Endothelial cell of umbilical vein (primary cell): ENCODE data around the gene IMPA2. TPM values are rescaled to one million over a fixed set of nuclear protein-coding genes. Genes with fewer than 3 reads are reported as not detected.

Experiments
- BruUV-seq: library from RNA; stranded (reverse); fragments of 400-500 nt; replicated peaks from 2 replicates; lab custom pipeline; 2021; lab: Mats Ljungman, UMichigan
- CTCF ChIA-PET: fragments of 300-600, 350-600 bp; sonication (Branson Sonifier 250); formaldehyde crosslinking; loops from one replicate; lab custom pipeline; 2021; ENCODE audit warnings: antibody characterized with exemption, inconsistent platforms; lab: Charles Lee
- POLR2A ChIA-PET: fragments of 300-600, 350-600 bp; sonication (Branson Sonifier 250); formaldehyde crosslinking; loops from one replicate; lab custom pipeline; 2021; ENCODE audit warnings: antibody characterized with exemption, inconsistent platforms; lab: Charles Lee
- DNase-seq: peaks from one replicate; pipeline ENCODE4 v3.0.0-alpha.2; 2011; ENCODE audit warnings: low read depth, low spot score
- FAIRE-seq: peaks from 2 replicates; lab custom pipeline; 2011; peaks lifted over from hg19 to GRCh38; lab: Jason Lieb, UNC
- H2AFZ ChIP-seq: 2 replicates; pipeline ENCODE4 v1.6.0; 2012; ENCODE audit warnings: low read depth, low read length, control low read depth, inconsistent platforms
- H3K27ac ChIP-seq: 2 replicates; pipeline ENCODE4 v1.5.1; 2011; ENCODE audit warnings: low read depth, mild to moderate bottlenecking, control low read depth, low read length, moderate library complexity; ENCODE audit not compliant: insufficient read depth
- H3K27me3 ChIP-seq, 2 experiments: 2 replicates each; pipeline versions ENCODE4 v1.6.0 to v1.6.1; 2011; ENCODE audit warnings: low read length in 2 of 2, mixed read lengths in 1 of 2; ENCODE audit not compliant: control insufficient read depth in 2 of 2, insufficient read depth in 2 of 2
- H3K36me3 ChIP-seq, 2 experiments: 2 replicates in 1 of 2; 3 replicates in 1 of 2; pipeline ENCODE4 v1.5.1; 2011; ENCODE audit warnings: low read length in 2 of 2, mild to moderate bottlenecking in 1 of 2, moderate library complexity in 1 of 2; ENCODE audit not compliant: control insufficient read depth in 2 of 2, insufficient read depth in 2 of 2; ENCODE audit errors: extremely low read depth in 1 of 2
- H3K4me1 ChIP-seq: 3 replicates; pipeline ENCODE4 v1.5.1; 2011; ENCODE audit warnings: mild to moderate bottlenecking, low read length; ENCODE audit not compliant: control insufficient read depth, insufficient read depth; ENCODE audit errors: extremely low read depth
- H3K4me2 ChIP-seq: 2 replicates; pipeline ENCODE4 v1.6.1; 2011; ENCODE audit warnings: low read length, control low read depth, mixed read lengths; ENCODE audit not compliant: insufficient read depth
- H3K4me3 ChIP-seq, 3 experiments: fragments of 200-600 bp in 1 of 3; sonication (generic), shearing (Covaris generic) in 1 of 3; replicated peaks in 1 of 3; 2 replicates each; pipeline ENCODE4 v1.5.1; 2011 to 2016; ENCODE audit warnings: control low read depth in 3 of 3, low read length in 3 of 3, mild to moderate bottlenecking in 2 of 3, inconsistent platforms in 1 of 3, low read depth in 1 of 3, moderate library complexity in 1 of 3; ENCODE audit not compliant: insufficient read depth in 1 of 3
- H3K79me2 ChIP-seq: 2 replicates; pipeline ENCODE4 v1.6.0; 2012; ENCODE audit warnings: low read length, inconsistent platforms; ENCODE audit not compliant: control insufficient read depth, insufficient read depth
- H3K9ac ChIP-seq: replicated peaks from 2 replicates; pipeline ENCODE3; 2011; ENCODE audit warnings: low read length, control low read depth; ENCODE audit not compliant: insufficient read depth; ENCODE audit errors: extremely low read depth
- H3K9me1 ChIP-seq: replicated peaks from 3 replicates; pipeline ENCODE4 v1.6.0; 2011; ENCODE audit warnings: mild to moderate bottlenecking, low read length; ENCODE audit not compliant: control insufficient read depth, insufficient read depth; ENCODE audit errors: extremely low read depth
- H3K9me3 ChIP-seq: replicated peaks from 2 replicates; pipeline ENCODE4 v1.5.1; 2012; ENCODE audit warnings: low read length, inconsistent platforms; ENCODE audit not compliant: control insufficient read depth, insufficient read depth
- H4K20me1 ChIP-seq: replicated peaks from 2 replicates; pipeline ENCODE3; 2011; ENCODE audit warnings: mild to moderate bottlenecking, low read length; ENCODE audit not compliant: control insufficient read depth, insufficient read depth; ENCODE audit errors: extremely low read depth
- CTCF ChIP-seq, 2 donors: IDR thresholded peaks; 1 replicate in 1 of 2; 2 replicates in 1 of 2; pipeline ENCODE4 v1.5.1; 2011; ENCODE audit warnings: low read length in 2 of 2, mild to moderate bottlenecking in 2 of 2, moderate library complexity in 2 of 2, control low read depth in 1 of 2, inconsistent platforms in 1 of 2, low read depth in 1 of 2; ENCODE audit not compliant: insufficient read depth in 1 of 2; ENCODE audit errors: extremely low read depth in 1 of 2
- EZH2 ChIP-seq: IDR thresholded peaks from 2 replicates; pipeline ENCODE4 v1.6.1; 2012; ENCODE audit warnings: borderline replicate concordance, low read depth, mild to moderate bottlenecking, moderate library complexity, low read length, inconsistent platforms; ENCODE audit not compliant: severe bottlenecking
- FOS ChIP-seq: IDR thresholded peaks from 2 replicates; pipeline ENCODE4 v1.6.1; 2011; ENCODE audit warnings: mild to moderate bottlenecking, low read length, moderate library complexity, borderline replicate concordance; ENCODE audit not compliant: insufficient read depth
- GATA2 ChIP-seq: IDR thresholded peaks from 2 replicates; pipeline ENCODE4 v1.7.0; 2011; ENCODE audit warnings: low read depth, mild to moderate bottlenecking, moderate library complexity, mixed read lengths, low read length; ENCODE audit not compliant: insufficient read length, insufficient read depth
- JUN ChIP-seq: IDR thresholded peaks from 2 replicates; pipeline ENCODE4 v1.6.1; 2011; ENCODE audit warnings: borderline replicate concordance, low read depth; ENCODE audit not compliant: insufficient read length, insufficient read depth
- MAX ChIP-seq: IDR thresholded peaks from 2 replicates; pipeline ENCODE4 v1.6.1; 2011; ENCODE audit not compliant: insufficient read depth, insufficient read length
- MYC ChIP-seq: IDR thresholded peaks from one replicate; pipeline ENCODE4 v1.6.1; 2011; ENCODE audit warnings: mild to moderate bottlenecking, low read depth, low read length
- POLR2A ChIP-seq: IDR thresholded peaks from 2 replicates; pipeline ENCODE4 v1.6.1; 2012; ENCODE audit warnings: low read depth, mild to moderate bottlenecking, control low read depth, low read length
- POLR2AphosphoS5 ChIP-seq: IDR thresholded peaks from 2 replicates; pipeline ENCODE4 v1.6.1; 2012; ENCODE audit warnings: low read depth, mild to moderate bottlenecking, control low read depth, low read length, moderate library complexity; ENCODE audit not compliant: insufficient read depth
- dilution Hi-C: fragments of 300-500 bp; cut with MboI; formaldehyde crosslinking; loops from one replicate; pipeline ENCODE4 v1.15.0; 2019; ENCODE audit warnings: low sequenced_read_pairs; ENCODE audit not compliant: extremely low pct_ligation_motif_present
- intact Hi-C: fragments of 100-400 bp; cut with micrococcal nuclease; formaldehyde crosslinking; loops from one replicate; pipeline ENCODE4 v1.10.0; 2022
- polyA plus RNA-seq, 4 experiments: library from polyadenylated mRNA; depleted of rRNA in 3 of 4; stranded (reverse) in 3 of 4; unstranded in 1 of 4; fragments of >200 nt; gene quantifications; 2 replicates each; pipeline versions ENCODE4 v1.2.1 to v1.2.3, GENCODE V29; 2011 to 2012; ENCODE audit warnings: missing spikeins in 1 of 4
- total RNA-seq: library from RNA; stranded (reverse); gene quantifications from 2 replicates; pipeline ENCODE4 v1.2.3, GENCODE V29; 2021

IMPA2 gene
- total and polyA plus RNA-seq, 2 donors (not counting 3 experiments of a cell fraction or from before 2014, with no cell fraction given) = 6.1 to 8.0 TPM

GRCh38 chr18:12014521-12015415 lies 33.5 kb downstream of the IMPA2 start:
- Histone ChIP-seq H3K27me3 (no peaks in the 10 kb centered on the region), H3K4me1 (no peaks in the 10 kb centered on the region), H3K9me3 (no peaks in the 10 kb centered on the region), H2AFZ (no peak overlapping the region), H3K4me3 (no peak overlapping the region), H3K9me1 (no peaks in the 10 kb centered on the region), H3K9ac (no peak overlapping the region), H4K20me1 (no peaks in the 10 kb centered on the region), H3K36me3 (no peaks in the 10 kb centered on the region), H3K79me2 (no peaks in the 10 kb centered on the region), H3K27ac (no peak overlapping the region), H3K4me2 (no peak overlapping the region)
- TF ChIP-seq EZH2 = no peak
- TF ChIP-seq JUN = no peak
- TF ChIP-seq CTCF (IDR thresholded peaks at IDR 0.05; ENCODE audit: extremely low read depth in 1 of 2, insufficient read depth in 1 of 2, low read depth in 1 of 2, low read length in 2 of 2) = no peak
- TF ChIP-seq POLR2AphosphoS5 = no peak
- TF ChIP-seq GATA2 = no peak
- TF ChIP-seq MAX = no peak
- no peak for TF ChIP-seq FOS
- TF ChIP-seq POLR2A = no peak
- TF ChIP-seq MYC = no peak
- dilution Hi-C loops = no loop called here
- FAIRE-seq = no peak
- ChIA-PET CTCF (interaction anchor here (2.0 kb wide), 1 partner anchor 24 kb away, joined by 6 read pairs; no protein-coding TSS in a partner anchor), POLR2A (no interaction called here)
- intact Hi-C loops = no loop called here
- BruUV-seq = no TSS peak
- DNase-seq = no peak
